Skeletal muscle tissue (tissue), 4 donors: ENCODE measurements around the gene ZNF628. TPM values are rescaled to one million over a fixed set of nuclear protein-coding genes. Genes with fewer than 3 reads are reported as not detected.

Experiments
- H3K27ac ChIP-seq: one replicate; pipeline ENCODE4 v1.7.0; 2013; ENCODE audit warnings: mild to moderate bottlenecking, low read depth, low read length, inconsistent platforms
- H3K27me3 ChIP-seq, 3 donors: one replicate each; pipeline ENCODE4 v1.7.0; 2013; ENCODE audit warnings: low read length in 3 of 3; ENCODE audit not compliant: control insufficient read depth in 3 of 3, insufficient read depth in 3 of 3
- H3K36me3 ChIP-seq, 3 donors: one replicate each; pipeline ENCODE4 v1.7.0; 2013; ENCODE audit warnings: low read length in 3 of 3; ENCODE audit not compliant: control insufficient read depth in 3 of 3, insufficient read depth in 3 of 3
- H3K4me1 ChIP-seq, 3 donors: one replicate each; pipeline ENCODE4 v1.7.0; 2013; ENCODE audit warnings: low read length in 3 of 3, mild to moderate bottlenecking in 3 of 3; ENCODE audit not compliant: control insufficient read depth in 3 of 3, insufficient read depth in 3 of 3
- H3K4me3 ChIP-seq, 3 donors: one replicate each; pipeline ENCODE4 v1.7.0; 2013; ENCODE audit warnings: low read length in 3 of 3
- H3K9ac ChIP-seq, 3 donors: one replicate each; pipeline ENCODE4 v1.7.0; 2013; ENCODE audit warnings: low read length in 3 of 3, mild to moderate bottlenecking in 3 of 3, moderate library complexity in 2 of 3, low read depth in 1 of 3
- H3K9me3 ChIP-seq, 3 donors: one replicate each; pipeline ENCODE4 v1.7.0; 2013; ENCODE audit warnings: low read length in 3 of 3; ENCODE audit not compliant: control insufficient read depth in 3 of 3
- total RNA-seq: library from RNA; depleted of rRNA; stranded (reverse); fragments of >200 nt; gene quantifications from one replicate; pipeline ENCODE4 v1.2.3, GENCODE V29; 2014
- donor health status: Osteomylitis.

The ZNF628 gene
- total RNA-seq, 1 donor from 2014 or later, result 0.52 TPM

DNA sequence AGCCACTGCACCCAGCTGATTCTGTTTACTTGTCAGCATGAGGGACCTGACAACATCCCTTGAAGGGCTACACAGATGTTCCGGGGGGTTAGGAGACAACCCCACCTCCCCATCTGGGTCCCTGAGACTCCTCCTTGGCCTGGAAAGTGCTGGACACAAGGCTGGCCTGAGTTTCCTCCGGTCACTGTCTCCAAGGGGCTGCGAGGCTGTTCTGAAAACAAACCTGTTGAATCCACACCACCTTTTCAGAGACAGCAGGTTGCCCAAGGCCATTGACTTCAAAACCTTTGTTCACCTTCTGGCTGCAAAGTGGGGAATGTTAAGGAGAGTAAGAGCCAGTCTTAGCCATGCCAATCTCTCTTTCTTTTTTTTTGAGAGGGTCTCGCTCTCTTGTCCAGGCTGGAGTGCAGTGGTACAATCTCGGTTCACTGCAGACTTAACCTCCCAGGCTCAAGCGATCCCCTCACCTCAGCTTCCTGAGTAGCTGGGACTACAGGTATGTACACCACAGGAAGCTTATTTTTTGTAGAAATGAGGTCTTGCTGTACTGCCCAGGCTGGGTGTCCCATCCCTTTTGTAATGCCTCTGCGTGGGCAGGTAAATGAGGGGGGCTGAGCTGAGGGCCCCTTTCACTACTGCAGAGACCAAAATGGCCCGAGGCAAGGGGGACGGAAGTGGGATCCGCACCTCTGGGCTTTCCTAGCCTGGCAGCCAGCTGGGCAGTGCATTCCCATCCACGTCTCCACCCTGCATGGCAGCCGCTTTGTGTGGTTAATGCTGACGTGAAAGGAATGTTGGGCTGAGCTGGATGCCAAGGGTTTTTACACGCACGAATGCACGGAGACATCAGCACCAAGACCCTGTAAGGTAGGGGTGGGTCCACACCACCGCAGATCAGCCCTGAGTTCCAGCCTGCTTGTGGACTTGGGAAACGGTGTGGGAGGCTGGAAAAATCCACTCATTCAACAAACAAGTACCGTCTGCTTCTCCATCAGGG is 1.9 kb upstream of the ZNF628 start:
- H3K9ac ChIP-seq, result peak overlapping the region in 1 of 3 donors; percentile 40
- no peak overlapping the region for H3K27ac ChIP-seq
- no peaks in the 10 kb centered on the region for H3K27me3 ChIP-seq
- H3K4me3 ChIP-seq, result no peak overlapping the region
- H3K4me1 ChIP-seq, result peaks cover 22 to 28% (median 27%) of the 10 kb centered on the region in 3 donors
- no peaks in the 10 kb centered on the region for H3K9me3 ChIP-seq
- H3K36me3 ChIP-seq, result peaks cover 0 to 2% (median 0%) of the 10 kb centered on the region in 3 donors

DNA sequence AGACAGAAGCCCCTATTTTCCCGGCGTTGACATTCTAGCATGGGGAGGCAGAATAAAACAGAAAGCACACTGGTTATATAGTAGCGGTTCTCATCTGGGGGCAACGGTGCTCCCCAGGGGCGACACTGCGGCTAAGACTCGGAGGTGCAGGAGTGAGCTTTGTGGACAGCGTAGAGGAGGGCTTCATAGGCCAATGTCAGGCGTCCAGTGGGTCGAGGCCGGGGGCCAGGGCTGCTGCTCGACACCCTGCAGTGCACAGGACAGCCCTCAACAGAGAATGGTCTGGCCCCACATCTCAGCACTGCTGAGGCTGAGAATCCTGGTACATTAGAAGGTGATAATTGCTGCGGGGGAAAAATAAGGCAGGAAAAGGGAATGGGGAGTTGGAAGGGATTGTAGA is 1.5 kb downstream of the ZNF628 start:
- Histone ChIP-seq H3K27ac (no peak overlapping the region), H3K27me3 (no peaks in the 10 kb centered on the region), H3K4me3 (peak overlapping the region; percentile 7 to 87 (median 38)), H3K4me1 (peaks cover 22 to 30% (median 28%) of the 10 kb centered on the region in 3 donors), H3K36me3 (peaks cover 4 to 7% (median 6%) of the 10 kb centered on the region in 3 donors), H3K9ac (peak overlapping the region in 2 of 3 donors; percentile 57 to 65), H3K9me3 (no peaks in the 10 kb centered on the region)

DNA sequence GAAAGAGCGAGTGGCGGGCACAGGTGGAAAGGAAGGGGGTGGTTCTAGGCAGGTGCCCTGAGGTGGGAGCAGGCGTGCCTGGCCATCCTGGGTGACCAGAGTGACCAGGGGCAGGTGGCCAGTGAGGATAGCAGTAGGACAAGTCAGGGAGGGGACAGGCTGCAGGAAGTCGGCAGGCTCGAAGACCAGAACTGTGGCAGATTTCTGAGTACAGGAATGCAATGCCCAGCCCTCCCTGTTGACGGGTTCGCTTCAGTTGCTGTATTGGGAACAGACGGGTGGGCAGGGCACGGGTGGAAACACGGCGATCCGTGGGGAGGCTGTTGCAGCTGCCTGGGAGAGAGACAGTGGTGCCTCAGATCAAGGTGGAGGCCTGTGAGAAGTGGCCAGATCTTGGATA is 1.9 kb downstream of the ZNF628 start:
- Histone ChIP-seq H3K27me3 (no peaks in the 10 kb centered on the region), H3K4me3 (peak overlapping the region in 1 of 3 donors; percentile 7), H3K36me3 (peaks cover 4 to 7% (median 6%) of the 10 kb centered on the region in 3 donors), H3K27ac (no peak overlapping the region), H3K4me1 (peaks cover 22 to 30% (median 26%) of the 10 kb centered on the region in 3 donors), H3K9ac (no peak overlapping the region), H3K9me3 (no peaks in the 10 kb centered on the region)

DNA sequence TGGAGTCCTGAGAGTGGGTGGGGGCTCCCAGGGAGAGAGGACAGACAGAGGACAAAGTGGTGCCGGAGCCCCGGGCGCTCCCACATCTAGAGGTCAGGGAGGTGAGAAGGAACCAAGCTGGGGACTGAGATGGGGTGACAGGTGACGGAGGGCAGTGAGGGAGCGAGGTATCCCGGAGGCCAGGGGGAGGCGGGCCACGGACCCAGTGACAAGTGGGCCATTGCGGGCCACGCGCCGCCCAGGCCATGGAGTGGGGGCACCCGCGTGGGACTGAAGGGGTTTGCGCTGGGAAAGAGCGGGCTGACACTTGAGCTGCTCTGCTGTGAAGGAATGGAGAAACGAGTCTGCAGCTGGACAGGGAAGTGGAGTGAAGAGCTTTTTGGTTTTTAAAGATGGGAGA is 2.6 kb downstream of the ZNF628 start:
- no peak overlapping the region for H3K4me3 ChIP-seq
- no peaks in the 10 kb centered on the region for H3K27me3 ChIP-seq
- no peak overlapping the region for H3K27ac ChIP-seq

GRCh38 chr19:55479451-55480230 is 3.2 kb downstream of the ZNF628 start:
- H3K4me1 ChIP-seq, result peaks cover 22 to 35% (median 30%) of the 10 kb centered on the region in 3 donors

More for the DNA sequence above, 2.6 kb downstream of the ZNF628 start:
- no peak overlapping the region for H3K9ac ChIP-seq
- H3K4me1 ChIP-seq, result peaks cover 22 to 30% (median 24%) of the 10 kb centered on the region in 3 donors
- peaks cover 6 to 9% (median 7%) of the 10 kb centered on the region in 3 donors for H3K36me3 ChIP-seq
- H3K9me3 ChIP-seq, result no peaks in the 10 kb centered on the region

DNA sequence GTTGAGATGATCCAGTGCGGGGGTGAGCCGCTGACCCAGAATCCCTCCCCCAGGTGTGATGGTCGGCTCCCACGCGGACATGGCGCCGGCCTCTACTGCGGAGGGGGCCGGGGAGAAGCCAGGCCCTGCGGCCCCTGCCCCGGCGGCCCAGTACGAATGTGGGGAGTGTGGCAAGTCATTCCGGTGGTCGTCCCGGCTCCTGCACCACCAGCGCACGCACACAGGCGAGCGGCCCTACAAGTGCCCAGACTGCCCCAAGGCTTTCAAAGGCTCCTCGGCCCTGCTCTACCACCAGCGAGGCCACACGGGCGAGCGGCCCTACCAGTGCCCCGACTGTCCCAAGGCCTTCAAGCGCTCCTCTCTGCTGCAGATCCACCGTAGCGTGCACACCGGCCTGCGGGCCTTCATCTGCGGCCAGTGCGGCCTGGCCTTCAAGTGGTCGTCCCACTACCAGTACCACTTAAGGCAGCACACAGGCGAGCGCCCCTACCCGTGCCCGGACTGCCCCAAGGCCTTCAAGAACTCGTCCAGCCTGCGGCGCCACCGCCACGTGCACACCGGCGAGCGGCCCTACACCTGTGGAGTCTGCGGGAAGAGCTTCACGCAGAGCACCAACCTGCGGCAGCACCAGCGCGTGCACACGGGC is 4.9 kb downstream of the ZNF628 start:
- H3K9ac ChIP-seq, result no peak overlapping the region
- H3K27me3 ChIP-seq, result peaks cover 0 to 14% (median 7%) of the 10 kb centered on the region in 3 donors
- H3K4me3 ChIP-seq, result no peak overlapping the region
- peaks cover 6 to 9% (median 7%) of the 10 kb centered on the region in 3 donors for H3K36me3 ChIP-seq
- H3K4me1 ChIP-seq, result peaks cover 27 to 40% (median 39%) of the 10 kb centered on the region in 3 donors
- H3K27ac ChIP-seq, result no peak overlapping the region
- H3K9me3 ChIP-seq, result no peaks in the 10 kb centered on the region

More at GRCh38 chr19:55479451-55480230, 3.2 kb downstream of the ZNF628 start:
- peaks cover 6 to 9% (median 7%) of the 10 kb centered on the region in 3 donors for H3K36me3 ChIP-seq
- no peak overlapping the region for H3K27ac ChIP-seq
- no peaks in the 10 kb centered on the region for H3K9me3 ChIP-seq
- no peak overlapping the region for H3K4me3 ChIP-seq
- H3K9ac ChIP-seq, result no peak overlapping the region
- no peaks in the 10 kb centered on the region for H3K27me3 ChIP-seq

DNA sequence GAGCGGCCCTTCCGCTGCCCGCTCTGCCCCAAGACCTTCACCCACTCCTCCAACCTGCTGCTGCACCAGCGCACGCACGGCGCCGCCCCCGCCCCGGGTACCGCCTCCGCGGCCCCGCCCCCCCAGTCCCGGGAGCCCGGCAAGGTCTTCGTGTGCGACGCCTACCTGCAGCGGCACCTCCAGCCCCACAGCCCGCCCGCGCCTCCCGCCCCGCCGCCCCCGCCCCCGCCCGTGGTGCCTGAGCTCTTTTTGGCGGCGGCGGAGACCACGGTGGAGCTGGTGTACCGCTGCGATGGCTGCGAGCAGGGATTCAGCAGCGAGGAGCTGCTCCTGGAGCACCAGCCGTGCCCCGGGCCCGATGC is 5.4 kb downstream of the ZNF628 start:
- peaks cover 27 to 44% (median 44%) of the 10 kb centered on the region in 3 donors for H3K4me1 ChIP-seq
- no peak overlapping the region for H3K27ac ChIP-seq
- H3K9me3 ChIP-seq, result no peaks in the 10 kb centered on the region
- peaks cover 6 to 9% (median 7%) of the 10 kb centered on the region in 3 donors for H3K36me3 ChIP-seq
- no peak overlapping the region for H3K4me3 ChIP-seq
- peaks cover 0 to 15% (median 7%) of the 10 kb centered on the region in 3 donors for H3K27me3 ChIP-seq
- H3K9ac ChIP-seq, result no peak overlapping the region

DNA sequence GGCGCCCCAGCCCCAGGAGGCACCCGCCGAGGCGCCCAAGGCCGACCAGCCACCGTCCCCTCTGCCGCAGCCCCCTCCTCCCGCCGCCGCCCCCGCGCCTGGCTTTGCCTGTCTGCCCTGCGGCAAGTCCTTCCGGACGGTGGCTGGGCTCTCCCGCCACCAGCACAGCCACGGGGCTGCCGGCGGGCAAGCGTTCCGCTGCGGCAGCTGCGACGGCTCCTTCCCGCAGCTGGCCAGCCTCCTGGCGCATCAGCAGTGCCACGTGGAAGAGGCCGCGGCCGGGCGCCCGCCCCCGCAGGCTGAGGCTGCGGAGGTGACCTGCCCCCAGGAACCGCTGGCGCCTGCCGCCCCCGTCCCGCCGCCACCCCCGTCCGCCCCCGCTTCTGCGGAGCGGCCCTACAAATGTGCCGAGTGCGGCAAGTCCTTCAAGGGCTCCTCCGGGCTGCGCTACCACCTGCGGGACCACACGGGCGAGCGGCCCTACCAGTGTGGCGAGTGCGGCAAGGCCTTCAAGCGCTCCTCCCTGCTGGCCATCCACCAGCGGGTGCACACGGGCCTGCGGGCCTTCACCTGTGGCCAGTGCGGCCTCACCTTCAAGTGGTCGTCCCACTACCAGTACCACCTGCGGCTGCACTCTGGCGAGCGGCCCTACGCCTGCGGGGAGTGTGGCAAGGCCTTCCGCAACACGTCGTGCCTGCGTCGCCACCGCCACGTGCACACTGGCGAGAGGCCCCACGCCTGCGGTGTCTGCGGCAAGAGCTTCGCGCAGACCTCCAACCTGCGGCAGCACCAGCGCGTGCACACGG is 5.9 kb downstream of the ZNF628 start:
- Histone ChIP-seq H3K9me3 (no peaks in the 10 kb centered on the region), H3K4me1 (peaks cover 31 to 50% (median 46%) of the 10 kb centered on the region in 3 donors), H3K36me3 (peaks cover 6 to 9% (median 7%) of the 10 kb centered on the region in 3 donors), H3K27me3 (peaks cover 0 to 18% (median 7%) of the 10 kb centered on the region in 3 donors), H3K9ac (no peak overlapping the region), H3K4me3 (no peak overlapping the region), H3K27ac (no peak overlapping the region)
